GM19238 (cell line): ENCODE results near the gene ELAVL1.
"Not testable (repeated sequence)": the region's sequence is repeated elsewhere in the genome, so short reads cannot be mapped to it uniquely, and the experiment has no call there.

Experiments
- DNase-seq: peaks from one replicate; pipeline ENCODE4 v3.0.0; 2011; ENCODE audit warnings: low spot score; ENCODE audit not compliant: insufficient read length

Gene ELAVL1

GRCh38 chr19:7970716-7971448, 34.6 kb downstream of the ELAVL1 start:
- peak; percentile 30 for DNase-seq

- no peak for DNase-seq
Measured at GRCh38 chr19:7969555-7969939, 35.9 kb downstream of the ELAVL1 start.

- no peak for DNase-seq
Measured at GRCh38 chr19:7968796-7969554, 36.5 kb downstream of the ELAVL1 start.

- DNase-seq, result no peak
Measured at GRCh38 chr19:7968008-7968795, 37.2 kb downstream of the ELAVL1 start.

- DNase-seq, result no peak
Measured at GRCh38 chr19:7965921-7966665, 39.3 kb downstream of the ELAVL1 start.

- no peak for DNase-seq
Measured at GRCh38 chr19:7965259-7965841, 40.1 kb downstream of the ELAVL1 start.

- no peak for DNase-seq
Measured at GRCh38 chr19:7963566-7963965, 41.9 kb downstream of the ELAVL1 start.

GRCh38 chr19:7962644-7963268, 42.7 kb downstream of the ELAVL1 start:
- DNase-seq, result no peak

GRCh38 chr19:7961920-7962626, 43.4 kb downstream of the ELAVL1 start:
- DNase-seq, result no peak

GRCh38 chr19:7961082-7961481, 44.4 kb downstream of the ELAVL1 start:
- not testable (repeated sequence) for DNase-seq

GRCh38 chr19:7959211-7959610, 46.2 kb downstream of the ELAVL1 start:
- DNase-seq, result no peak

- no peak for DNase-seq
Measured at GRCh38 chr19:7955696-7956095, 49.7 kb downstream of the ELAVL1 start.

GRCh38 chr19:7953576-7953975, 51.9 kb downstream of the ELAVL1 start:
- no peak for DNase-seq

- no peak for DNase-seq
Measured at GRCh38 chr19:7953060-7953459, 52.4 kb downstream of the ELAVL1 start.

- DNase-seq, result no peak
Measured at GRCh38 chr19:7947939-7948338, 57.5 kb downstream of the ELAVL1 start.

GRCh38 chr19:7944177-7944761, 61.2 kb downstream of the ELAVL1 start:
- DNase-seq, result peak; percentile 54

- peak; percentile 97 for DNase-seq
Measured at GRCh38 chr19:7943444-7944176, 61.8 kb downstream of the ELAVL1 start, which contains the start of gene TIMM44. Gene TIMM44, minus strand, starts transcription at chr19:7943666. Its CDS starts 15 bp downstream, at chr19:7943651.

- DNase-seq, result no peak
Measured at GRCh38 chr19:7942981-7943443, 62.4 kb downstream of the ELAVL1 start.
